ENCODE data around the gene OTOA.

DNA sequence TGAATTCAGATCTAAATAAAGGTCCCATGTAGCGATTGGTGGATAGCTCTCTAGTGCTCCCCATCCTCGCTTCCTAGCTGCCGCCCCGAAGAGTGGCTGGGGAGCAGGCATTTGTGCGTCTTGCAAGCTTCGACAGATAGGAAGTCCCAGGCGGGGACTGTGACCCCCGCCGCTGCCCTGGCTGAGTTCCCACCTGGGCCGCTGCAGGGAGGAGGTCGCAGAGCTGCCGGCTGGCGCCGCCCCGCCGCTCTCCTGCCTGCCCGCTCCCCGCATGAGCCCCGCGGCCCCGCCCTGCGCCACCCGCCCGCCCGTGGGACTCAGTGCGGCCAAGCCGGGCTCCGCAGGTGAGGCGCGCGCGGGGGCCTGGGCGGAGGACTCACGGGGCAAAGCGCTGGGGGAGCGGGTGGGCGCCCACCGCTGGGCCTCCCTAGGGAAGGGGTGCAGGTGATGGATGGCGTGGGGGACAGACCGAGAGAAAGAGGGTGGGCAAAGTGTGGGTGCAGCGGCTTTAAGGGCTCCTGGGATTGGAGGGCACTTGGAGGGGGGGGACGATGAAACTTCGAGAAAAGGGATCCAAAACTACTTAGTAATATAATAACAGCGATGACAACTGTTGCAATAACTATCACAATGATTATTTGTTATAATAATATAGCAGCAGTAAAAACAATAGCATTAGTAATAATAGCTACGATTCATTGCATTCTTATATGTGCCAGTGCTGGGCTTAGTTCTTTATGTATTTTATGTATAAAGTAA lies at the start of gene OTOA:
- TF ChIP-seq, protein P1, sequence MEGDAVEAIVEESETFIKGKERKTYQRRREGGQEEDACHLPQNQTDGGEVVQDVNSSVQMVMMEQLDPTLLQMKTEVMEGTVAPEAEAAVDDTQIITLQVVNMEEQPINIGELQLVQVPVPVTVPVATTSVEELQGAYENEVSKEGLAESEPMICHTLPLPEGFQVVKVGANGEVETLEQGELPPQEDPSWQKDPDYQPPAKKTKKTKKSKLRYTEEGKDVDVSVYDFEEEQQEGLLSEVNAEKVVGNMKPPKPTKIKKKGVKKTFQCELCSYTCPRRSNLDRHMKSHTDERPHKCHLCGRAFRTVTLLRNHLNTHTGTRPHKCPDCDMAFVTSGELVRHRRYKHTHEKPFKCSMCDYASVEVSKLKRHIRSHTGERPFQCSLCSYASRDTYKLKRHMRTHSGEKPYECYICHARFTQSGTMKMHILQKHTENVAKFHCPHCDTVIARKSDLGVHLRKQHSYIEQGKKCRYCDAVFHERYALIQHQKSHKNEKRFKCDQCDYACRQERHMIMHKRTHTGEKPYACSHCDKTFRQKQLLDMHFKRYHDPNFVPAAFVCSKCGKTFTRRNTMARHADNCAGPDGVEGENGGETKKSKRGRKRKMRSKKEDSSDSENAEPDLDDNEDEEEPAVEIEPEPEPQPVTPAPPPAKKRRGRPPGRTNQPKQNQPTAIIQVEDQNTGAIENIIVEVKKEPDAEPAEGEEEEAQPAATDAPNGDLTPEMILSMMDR (IDR thresholded peaks at IDR 0.05) = no peak
- TF ChIP-seq POLR2AphosphoS5 (IDR thresholded peaks at IDR 0.05) (no peak), POLR2A (IDR thresholded peaks at IDR 0.05) (no peak), EP300 (IDR thresholded peaks at IDR 0.05) (no peak)
